HG03469 (cell line): Measurements from ENCODE around the gene NKX2-1.
"Not testable (repeated sequence)": the region's sequence is repeated elsewhere in the genome, so short reads cannot be mapped to it uniquely, and the experiment has no call there.

ENCODE experiments used
- ATAC-seq: cut with Tn5 transposase; IDR thresholded peaks from one replicate; pipeline ENCODE4 v1.9.1; 2021; ENCODE audit warnings: mild to moderate bottlenecking, moderate library complexity, moderate number of reproducible peaks; ENCODE audit not compliant: unreplicated experiment

The NKX2-1 gene

DNA sequence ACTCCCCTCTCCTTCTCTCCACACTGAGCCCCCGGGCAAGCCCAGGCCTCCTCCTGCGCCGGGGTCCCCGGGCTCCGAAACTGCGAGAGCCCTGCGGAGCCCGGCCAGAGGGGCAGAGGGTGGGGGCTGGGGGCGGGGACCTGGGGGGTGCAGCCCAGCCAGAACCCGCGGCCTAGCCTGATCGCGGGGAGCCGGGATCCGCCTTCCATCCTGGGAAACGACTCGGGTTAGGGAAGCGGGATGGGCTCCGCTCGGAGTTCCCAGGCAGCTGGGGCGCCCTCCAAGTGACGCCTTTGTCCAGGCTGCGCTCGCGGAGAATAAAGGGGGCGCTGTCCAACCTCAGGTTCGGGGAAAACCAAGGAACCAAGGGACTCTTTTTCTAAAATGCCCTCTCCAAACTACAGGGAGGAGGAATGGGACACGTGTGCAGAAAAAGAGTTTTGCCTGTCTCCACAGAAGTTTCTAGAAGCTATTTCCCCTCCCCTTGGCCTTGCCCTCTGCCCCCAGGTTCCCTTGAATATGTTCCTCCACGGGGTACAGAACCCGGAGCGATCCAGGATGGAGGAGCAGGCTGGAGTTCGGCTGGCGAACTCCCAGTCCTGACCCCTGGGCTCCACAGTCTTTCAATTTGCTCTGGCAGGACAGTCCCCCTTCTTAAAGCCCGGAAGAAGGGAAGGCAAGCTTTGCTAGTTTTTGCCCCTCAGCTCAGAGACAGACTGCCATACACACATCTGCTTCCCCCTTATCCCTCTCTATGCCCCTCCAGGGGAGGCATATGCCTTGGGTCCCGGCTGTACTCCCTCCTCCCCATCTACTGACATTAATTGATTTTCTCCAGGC lies 13.9 kb downstream of the NKX2-1 start:
- no peak for ATAC-seq

DNA sequence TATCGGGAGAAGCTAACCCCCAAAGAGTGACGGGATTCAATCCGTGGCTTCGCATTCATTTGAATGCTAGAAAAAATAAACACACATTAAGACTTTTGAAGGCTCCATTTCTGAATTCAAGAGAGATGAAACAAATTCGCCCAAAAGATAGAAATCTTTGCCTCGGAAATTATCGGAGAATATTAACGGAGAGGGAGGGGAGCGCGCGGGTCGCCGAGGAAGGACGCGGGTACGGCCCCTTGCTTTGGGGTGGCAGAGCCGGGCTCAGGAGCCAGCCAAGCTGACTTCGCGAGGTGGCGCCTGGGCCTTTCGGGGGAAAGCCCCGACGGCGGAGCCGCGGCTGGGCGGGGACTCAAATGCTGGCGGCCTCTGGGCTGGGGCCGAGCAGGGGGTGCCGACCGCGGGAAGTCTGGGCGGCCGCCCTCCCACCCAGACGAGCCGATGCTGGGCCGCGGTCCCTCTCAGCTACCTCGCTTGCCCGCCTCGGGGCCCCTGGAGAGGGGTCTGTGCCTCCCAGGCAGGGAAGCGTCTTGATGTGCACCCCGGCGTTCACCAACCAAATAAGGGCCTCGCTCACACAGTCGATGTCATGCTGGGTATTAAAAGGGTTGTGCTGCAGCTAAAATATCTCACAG lies 14.7 kb downstream of the NKX2-1 start:
- ATAC-seq, result no peak

DNA sequence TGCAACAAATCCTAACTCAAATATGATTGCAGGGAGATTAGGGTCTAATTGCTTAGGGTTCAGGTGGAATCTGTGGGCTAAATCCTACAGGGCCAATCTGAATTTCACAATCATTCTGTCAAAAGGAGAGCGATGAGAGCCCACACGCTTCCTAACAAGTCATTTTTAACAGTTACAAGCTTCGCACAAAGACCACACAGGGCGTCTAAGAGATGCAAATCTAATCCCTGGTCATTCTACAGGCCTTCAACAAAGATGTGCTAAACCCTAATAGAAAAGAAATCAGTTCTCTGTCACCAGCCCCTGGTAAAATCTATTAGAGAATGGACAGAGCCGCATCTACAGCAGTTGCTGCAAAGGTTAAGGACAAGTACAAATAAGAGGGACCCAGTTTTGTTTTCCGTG lies 15.3 kb downstream of the NKX2-1 start:
- no peak for ATAC-seq

DNA sequence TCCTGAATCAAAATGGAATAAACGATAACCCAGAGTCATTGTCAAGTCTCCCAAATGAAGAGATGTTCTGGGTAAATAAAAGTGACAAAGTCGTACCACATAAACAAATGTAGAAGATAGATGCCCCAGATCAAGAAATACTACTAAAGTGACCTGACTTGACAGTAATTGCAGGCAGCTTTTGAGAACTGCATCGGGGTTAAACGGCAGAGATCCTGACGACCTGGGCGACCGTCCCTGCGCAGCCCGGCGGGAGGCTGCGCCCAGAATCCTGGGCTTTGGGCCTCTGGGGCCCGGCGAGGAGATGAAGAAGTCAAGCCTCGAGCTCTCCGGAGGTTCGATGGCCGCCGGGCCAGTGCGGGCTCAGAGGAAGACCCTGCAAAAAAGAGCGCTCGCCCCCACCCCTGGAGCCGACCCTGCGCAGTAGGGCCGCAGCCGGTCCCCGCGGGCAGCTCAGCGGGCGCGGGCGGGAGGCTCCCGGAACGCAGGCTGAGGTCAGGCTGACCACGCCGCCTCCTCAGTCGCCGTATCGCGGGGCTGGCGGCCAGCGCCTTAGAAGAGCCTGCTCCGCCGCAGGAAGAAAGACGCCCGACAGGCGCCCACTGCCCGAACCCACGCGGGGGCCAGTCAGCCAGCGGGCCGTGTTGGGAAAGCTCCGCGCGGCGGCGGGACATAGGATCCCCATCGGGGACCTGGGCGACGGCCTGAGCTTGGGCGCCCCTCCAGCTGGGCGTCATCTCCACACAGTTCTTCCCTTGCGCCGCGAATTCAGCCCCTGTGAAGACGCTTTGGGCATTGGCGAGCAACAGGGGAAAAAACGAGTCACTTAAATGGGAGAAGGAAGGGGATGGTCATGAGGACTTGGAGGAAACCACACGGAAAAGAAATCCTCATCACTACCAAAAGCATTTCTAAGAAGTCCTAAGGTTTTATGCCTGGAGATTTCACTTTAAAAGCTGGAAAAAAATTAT lies 16.0 kb downstream of the NKX2-1 start:
- ATAC-seq, result no peak

DNA sequence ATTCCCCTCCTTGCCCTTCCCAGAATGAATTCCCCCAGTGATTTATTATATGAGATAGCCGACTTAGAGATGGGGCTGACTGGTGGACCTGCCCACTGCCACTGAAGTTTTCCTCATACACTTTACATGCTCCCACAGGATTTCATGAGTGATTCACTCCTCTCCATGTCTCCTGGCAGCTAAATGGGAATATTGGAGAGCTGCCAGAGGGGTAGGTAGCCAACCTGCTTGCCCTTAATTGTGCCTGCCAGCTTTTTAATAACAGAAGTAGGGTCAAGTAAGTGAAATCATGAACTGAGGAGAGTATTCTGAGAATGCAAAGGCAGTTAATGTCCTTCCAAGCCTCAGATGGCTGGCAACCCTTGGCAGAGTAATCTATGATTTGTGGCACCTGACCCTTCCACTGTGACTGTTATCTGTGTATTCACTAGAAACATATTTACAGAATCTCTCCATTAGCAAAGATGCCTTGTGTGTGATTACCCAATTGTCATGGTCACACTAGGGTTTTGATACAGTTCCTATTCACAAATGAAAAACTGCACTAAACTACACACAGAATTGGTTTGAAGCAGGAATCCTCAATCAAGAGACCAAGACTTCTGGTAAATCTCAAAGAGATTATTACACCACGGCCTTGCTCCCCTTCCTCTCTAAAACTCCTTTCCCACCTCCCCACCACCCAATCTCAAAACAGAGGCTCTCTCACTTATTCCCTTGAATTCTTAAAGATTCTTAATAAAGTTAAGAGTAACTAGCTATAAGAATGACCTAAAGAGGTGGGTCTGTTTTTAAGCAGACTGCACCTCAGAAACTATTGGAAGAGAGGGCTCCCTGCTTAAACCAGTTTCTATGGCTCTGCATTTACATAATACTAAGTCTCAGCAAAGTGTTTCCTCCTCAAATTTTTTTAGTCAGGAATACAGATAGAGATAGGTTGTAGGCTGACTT lies 17.2 kb downstream of the NKX2-1 start:
- ATAC-seq, result no peak

DNA sequence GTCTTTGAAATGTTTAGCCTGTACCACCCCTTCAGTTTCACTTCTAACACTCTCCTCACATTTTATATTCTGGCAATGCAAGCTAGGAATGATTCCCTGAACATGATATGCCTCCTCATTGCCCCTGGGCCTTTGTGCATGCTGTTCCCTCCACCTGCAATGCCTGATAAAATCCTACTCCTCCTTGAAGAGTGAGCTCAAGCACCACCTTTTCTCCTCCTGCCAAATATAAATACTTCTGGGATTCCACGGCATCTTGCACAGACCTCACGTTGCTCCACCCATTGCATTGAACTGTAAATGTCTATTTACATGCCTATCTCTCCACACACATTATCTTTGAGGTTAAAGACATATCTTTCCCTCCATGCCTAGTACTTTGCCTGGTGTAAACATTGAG lies 21.1 kb downstream of the NKX2-1 start:
- no peak for ATAC-seq

DNA sequence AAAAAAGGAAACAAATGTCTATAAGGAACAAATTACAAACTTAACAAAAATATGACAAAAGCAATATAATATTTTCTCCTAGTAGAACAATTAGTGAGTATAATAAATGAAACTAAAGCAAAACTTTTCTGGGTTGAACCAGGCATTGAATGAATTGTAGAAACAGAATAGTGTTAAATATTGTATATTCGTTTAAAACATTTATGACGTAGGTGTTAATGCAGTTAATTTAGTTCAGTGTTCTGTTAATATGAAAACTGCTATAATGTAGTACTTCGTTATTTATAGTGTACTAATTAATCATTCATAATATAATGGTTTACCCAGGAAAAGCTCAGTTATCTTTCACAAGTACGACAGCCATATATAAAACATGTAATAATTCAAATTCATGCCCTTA lies 23.7 kb downstream of the NKX2-1 start:
- no peak for ATAC-seq

DNA sequence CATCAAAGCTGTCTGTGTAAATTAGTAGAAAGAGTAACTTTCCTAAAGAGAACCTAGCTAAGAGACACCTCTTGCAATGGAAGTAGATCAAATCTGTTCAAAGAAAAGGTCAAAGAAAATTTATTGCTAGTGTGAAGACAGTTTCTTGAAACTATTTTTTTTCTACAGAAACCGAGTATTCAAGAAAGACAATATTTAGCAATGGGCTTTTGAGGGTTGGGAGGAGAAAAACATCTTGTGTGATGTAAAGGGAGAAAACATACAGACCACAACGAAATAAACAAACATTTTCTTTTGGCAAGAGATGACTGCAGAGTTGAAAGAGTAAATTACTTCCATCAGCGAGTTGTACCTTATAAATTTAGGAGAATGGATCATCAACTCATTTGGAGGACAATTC lies 24.4 kb downstream of the NKX2-1 start:
- ATAC-seq, result no peak

DNA sequence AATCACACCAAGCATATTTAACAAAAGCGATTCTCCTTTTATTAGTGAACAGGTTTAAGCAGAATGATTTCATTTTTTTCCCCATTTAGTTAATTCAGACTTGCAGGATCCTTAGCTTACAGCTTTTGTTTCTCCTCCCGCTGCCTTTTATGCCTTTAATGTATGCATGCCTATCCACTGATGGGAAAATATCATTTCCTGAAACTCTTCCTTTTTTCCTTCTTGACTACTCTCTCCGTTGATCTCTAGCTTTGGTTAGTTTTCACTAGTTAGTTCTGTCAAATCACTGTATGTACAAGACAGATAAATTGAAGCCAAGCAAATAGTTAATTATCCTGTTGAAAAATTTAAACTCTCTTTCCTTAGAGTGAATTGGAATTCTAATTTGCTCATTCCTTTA lies 26.3 kb downstream of the NKX2-1 start:
- ATAC-seq, result no peak

DNA sequence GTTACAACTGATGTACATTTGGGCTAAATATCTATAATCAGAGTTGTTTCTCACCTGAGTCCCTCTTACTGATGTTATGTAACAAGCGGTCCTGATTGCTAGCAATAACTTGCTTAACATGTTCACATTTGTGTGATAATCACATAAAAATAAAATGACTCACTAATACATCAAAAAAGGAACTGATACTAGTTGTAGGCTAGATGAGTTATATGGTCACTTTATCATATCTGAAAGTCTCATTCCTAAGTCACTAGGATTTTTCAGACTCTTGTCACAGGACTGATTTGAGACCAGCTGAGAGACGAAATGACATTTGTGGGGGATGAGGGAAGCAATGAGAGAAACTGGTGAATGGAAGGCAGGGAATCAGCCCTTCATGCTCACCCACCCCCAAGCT lies 34.3 kb downstream of the NKX2-1 start:
- no peak for ATAC-seq

DNA sequence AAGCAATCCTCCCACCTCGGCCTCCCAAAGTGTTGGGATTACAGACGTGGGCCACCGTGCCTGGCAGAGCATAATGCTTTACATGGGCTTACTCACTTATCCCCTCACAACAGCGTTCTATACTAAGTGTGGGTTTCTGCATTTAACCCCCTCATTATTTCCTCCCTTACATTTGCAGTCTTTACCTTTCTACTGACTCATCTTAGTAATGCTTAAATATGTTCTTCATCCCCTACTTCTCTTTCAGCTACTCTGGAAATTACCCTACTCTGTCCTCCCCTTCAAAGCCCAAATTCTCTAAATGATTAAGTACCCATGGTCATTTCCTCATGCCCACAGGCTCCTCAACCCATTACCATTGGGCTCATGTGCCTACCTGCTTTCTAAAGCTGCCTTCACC lies 40.7 kb downstream of the NKX2-1 start:
- peak; percentile 44 for ATAC-seq

DNA sequence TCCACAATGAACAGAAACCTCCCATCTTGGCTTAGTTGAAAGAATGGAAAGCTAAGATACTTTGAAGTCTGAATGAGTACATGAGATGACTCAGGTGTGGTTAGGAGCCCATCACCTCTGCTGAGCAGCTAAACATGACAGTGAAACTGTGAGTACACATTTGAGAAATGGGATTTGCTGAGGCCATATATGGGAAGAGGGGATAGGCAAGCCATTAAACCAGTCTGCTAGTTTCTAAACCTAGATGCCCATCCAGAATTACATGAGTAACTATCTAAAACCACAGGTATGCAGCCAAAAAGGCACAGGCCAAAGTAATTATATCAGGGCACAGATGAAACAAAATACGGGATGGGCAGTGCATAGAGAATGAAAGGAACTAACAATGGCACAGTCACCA lies 41.2 kb downstream of the NKX2-1 start:
- ATAC-seq, result peak; percentile 61

DNA sequence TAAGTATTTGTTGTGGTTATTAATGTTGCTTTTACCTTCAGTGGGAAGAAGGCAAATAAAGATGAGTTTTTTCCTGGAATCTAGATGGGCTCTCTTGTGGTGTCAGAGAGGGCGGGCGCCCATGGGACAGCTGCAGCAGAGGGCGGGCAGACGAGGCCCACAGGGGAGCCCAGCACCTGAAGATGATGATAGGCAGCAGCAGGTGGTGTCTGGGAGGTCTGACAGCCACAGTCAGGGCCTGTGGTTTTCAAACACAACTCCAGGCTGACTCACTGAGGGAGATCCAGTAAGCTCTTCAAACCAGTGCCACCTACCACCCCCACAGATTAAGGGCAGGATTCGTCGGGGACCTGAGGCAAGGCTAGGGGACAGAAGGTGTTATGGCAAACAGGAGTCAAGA lies 42.8 kb downstream of the NKX2-1 start:
- no peak for ATAC-seq

DNA sequence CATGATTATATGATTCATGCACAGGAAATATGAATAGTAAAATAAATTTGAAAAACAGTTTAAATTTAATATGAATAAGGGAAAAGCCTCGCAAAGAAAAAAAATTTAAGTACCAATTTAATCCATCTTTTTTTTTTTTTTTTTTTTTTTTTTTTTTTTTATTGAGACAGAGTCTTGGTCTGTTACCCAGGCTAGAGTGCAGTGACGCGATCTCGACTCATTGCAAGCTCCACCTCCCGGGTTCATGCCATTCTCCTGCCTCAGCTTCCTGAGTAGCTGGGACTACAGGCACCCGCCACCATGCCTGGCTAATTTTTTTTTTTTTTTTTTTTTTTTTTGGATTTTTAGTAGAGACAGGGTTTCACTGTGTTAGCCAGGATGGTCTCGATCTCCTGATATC lies 44.0 kb downstream of the NKX2-1 start:
- not testable (repeated sequence) for ATAC-seq

DNA sequence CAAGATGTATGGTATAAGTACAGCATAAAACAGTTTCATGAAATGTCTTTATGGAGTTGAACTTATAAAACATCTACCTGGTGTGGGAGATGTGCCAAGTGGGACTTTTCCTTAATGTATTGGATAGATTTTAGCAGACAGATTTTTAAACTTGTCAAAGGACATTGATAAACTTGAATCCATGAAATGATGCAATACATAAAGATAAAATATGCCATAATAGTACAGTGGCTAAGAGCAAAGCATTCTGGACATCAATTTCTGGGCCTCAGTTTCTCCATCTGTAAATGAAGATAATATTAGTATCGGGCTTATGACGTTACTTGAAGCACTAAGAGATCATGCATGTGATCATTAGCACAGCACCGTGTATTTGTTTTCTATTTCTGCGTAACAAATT lies 45.4 kb downstream of the NKX2-1 start:
- ATAC-seq, result no peak

DNA sequence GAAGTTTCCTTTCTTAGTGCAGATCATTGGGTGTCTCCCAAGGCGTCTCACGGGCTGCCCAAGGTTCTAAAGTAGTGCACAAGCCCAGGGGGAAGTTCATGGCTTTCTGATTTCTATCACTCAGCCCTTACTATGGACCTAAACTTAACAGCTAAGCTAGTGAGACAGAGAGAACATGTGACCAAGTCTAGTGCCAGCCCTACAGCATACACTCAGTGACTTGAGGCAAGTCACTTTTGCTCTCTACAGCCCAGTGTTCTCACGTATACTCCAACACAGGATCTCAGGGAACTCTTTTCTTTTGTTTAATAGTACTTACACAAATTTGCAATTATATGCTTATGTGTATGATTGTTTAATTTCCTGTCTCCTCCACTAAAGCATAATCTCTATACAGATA lies 48.6 kb downstream of the NKX2-1 start:
- ATAC-seq, result no peak

DNA sequence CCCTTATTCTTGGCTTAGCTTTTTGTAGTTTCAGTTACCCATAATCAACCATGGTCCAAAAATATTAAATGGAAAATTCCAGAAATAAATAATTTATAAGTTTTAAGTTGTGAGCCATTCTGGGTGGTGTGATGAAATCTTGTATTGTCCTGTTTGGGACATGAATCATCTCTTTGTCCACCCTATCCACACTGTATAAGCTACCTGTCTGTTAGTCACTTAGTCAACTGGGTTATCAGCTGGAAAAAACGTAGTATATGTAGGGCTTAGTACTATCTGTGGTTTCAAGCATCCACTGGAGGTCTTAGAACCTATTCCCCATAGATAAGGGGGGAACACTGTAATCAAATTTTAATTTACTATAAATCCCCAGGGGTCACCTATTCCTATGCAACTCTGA lies 52.7 kb downstream of the NKX2-1 start:
- no peak for ATAC-seq
